Thyroid gland (tissue), 4 donors: ENCODE measurements around the gene ABCC10. TPM values are rescaled to one million over a fixed set of nuclear protein-coding genes. Genes with fewer than 3 reads are reported as not detected.

ENCODE experiments used
- DNase-seq, 2 donors: peaks; one replicate each; pipeline ENCODE4 v3.0.0-alpha.2; 2019
- H3K27ac ChIP-seq, 3 donors: fragments of 200-600 bp; sonication (generic); 1 replicate in 2 of 3; 2 replicates in 1 of 3; pipeline ENCODE4 v1.5.1; 2016 to 2019; ENCODE audit warnings: mild to moderate bottlenecking in 1 of 3, moderate library complexity in 1 of 3
- H3K27me3 ChIP-seq: fragments of 200-600 bp; sonication (generic); one replicate; pipeline ENCODE4 v1.5.1; 2019
- H3K36me3 ChIP-seq, 2 donors: fragments of 200-600 bp; sonication (generic); one replicate each; pipeline ENCODE4 v1.5.1; 2016 to 2019
- H3K4me1 ChIP-seq, 2 donors: fragments of 200-600 bp; sonication (generic); one replicate each; pipeline ENCODE4 v1.5.1; 2017 to 2019
- H3K4me3 ChIP-seq, 3 donors: fragments of 200-600 bp; sonication (generic); replicated peaks in 1 of 3; 1 replicate in 2 of 3; 2 replicates in 1 of 3; pipeline ENCODE4 v1.5.1; 2016; ENCODE audit warnings: mild to moderate bottlenecking in 1 of 3
- H3K9me3 ChIP-seq: fragments of 200-600 bp; sonication (generic); one replicate; pipeline ENCODE4 v1.5.1; 2017
- CTCF ChIP-seq, 6 experiments: fragments of 200-600 bp in 3 of 6; fragments of 450-650 bp in 3 of 6; sonication (generic) in 3 of 6; IDR thresholded peaks; one replicate each; pipeline ENCODE4 v1.5.1; 2016 to 2019; ENCODE audit warnings: antibody characterized with exemption in 6 of 6, mild to moderate bottlenecking in 2 of 6, inconsistent platforms in 1 of 6, moderate library complexity in 1 of 6
- POLR2A ChIP-seq, 2 donors: fragments of 450-650 bp; IDR thresholded peaks; one replicate each; pipeline ENCODE4 v1.6.1; 2017; ENCODE audit warnings: antibody characterized with exemption in 2 of 2, mild to moderate bottlenecking in 2 of 2, moderate library complexity in 1 of 2
- WGBS, 2 donors: methylation state at CpG; one replicate each; pipeline ENCODE4 v1.1.5; 2017; 5-methylcytosine and 5-hydroxymethylcytosine counted together
- intact Hi-C: fragments of 100-400 bp; cut with DNase I; formaldehyde crosslinking; loops from one replicate; pipeline ENCODE4 v1.15.1; 2023
- total RNA-seq, 4 donors: library from RNA; depleted of rRNA; stranded (reverse); fragments of >200 nt; gene quantifications; one replicate each; pipeline ENCODE4 v1.2.3, GENCODE V29; 2016

ABCC10 gene
- total RNA-seq, 4 donors from 2014 or later, result 10.5 to 24.3 (median 19.3) TPM

DNA sequence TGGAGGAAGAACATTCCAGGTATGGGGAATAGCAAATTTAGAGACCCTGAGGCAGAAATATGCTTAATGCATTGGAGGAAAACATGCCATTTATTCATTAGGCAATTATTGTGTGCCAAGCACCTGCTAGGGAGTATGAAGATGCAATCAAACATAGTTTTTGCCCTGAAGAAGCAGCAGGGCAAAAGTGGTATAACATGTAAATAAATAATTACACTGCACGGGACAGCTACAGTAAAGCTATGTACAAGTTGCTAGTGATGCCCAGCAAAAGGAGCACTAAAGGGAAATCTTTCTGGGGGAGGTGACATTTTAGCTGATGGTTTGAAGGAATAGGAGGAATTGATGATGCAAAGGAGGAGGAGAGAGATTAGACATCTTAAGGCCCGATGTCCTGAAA is 49.4 kb downstream of the ABCC10 start:
- Histone ChIP-seq H3K27me3 (no peaks in the 10 kb centered on the region), H3K4me3 (no peak overlapping the region), H3K4me1 (peaks cover 9 to 14% of the 10 kb centered on the region in 2 donors), H3K9me3 (no peaks in the 10 kb centered on the region), H3K27ac (peak overlapping the region in 2 of 3 donors; percentile 27 to 80), H3K36me3 (no peaks in the 10 kb centered on the region)
- no peak for TF ChIP-seq POLR2A (IDR thresholded peaks at IDR 0.05)
- DNase-seq, result no peak
- WGBS, 2 donors, result 35 to 39% methylated on average over 2 of the region's 2 CpGs
- intact Hi-C loops, result no loop called here

- H3K4me1 ChIP-seq, result peaks cover 9 to 14% of the 10 kb centered on the region in 2 donors
- peak within 1 kb of the TSS; percentile 21 to 47 (median 22) for H3K4me3 ChIP-seq
- intact Hi-C loops, result no loop called here
- TF ChIP-seq CTCF (IDR thresholded peaks at IDR 0.05), result no peak
- TF ChIP-seq POLR2A (IDR thresholded peaks at IDR 0.05), result peak in 1 of 2 donors; percentile 77
- no peaks in the 10 kb centered on the region for H3K9me3 ChIP-seq
- H3K36me3 ChIP-seq, result no peaks in the 10 kb centered on the region
- H3K27ac ChIP-seq, result peak within 1 kb of the TSS in 2 of 3 donors; percentile 27 to 80
- 1 to 2% methylated on average over 34 of the region's 34 CpGs for WGBS, 2 donors
- DNase-seq, result peak; percentile 92 to 93
- no peaks in the 10 kb centered on the region for H3K27me3 ChIP-seq
These were observed 50.1 kb downstream of the ABCC10 start, which contains the start of gene TJAP1 for GRCh38 chr6:43477235-43478007. TSS of gene TJAP1 (plus strand) at chr6:43477570. CDS start at chr6:43499002, 21,432 bp downstream.

- Histone ChIP-seq H3K27me3 (no peaks in the 10 kb centered on the region), H3K9me3 (no peaks in the 10 kb centered on the region), H3K4me1 (peaks cover 9 to 14% of the 10 kb centered on the region in 2 donors), H3K36me3 (no peaks in the 10 kb centered on the region), H3K27ac (peak overlapping the region in 2 of 3 donors; percentile 27 to 80), H3K4me3 (peak overlapping the region; percentile 21 to 47 (median 22))
- intact Hi-C loops, result no loop called here
- DNase-seq, result no peak
- WGBS, 2 donors, result 27 to 40% methylated on average over 3 of the region's 3 CpGs
- no peak for TF ChIP-seq CTCF (IDR thresholded peaks at IDR 0.05)
These were observed 50.6 kb downstream of the ABCC10 start for GRCh38 chr6:43478008-43478372.

DNA sequence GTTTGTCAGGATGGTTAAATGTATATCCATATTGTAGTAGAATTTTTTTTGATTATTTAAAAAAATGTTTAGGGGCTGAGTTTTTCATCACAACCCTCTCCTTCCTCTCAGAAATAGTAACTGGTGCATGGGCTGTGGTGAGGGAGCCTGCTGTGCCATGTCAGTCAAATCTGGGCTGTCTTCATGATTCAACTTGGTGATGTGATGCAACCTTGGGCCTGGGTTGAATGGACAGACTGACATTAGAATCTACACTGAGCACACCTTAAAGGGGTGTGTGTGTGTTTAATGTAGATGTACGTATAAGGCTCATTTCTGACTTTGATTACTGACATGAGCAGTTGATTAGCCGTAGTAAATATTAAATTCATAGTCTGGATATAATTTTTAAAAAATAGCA is 53.7 kb downstream of the ABCC10 start:
- DNase-seq, result no peak
- Histone ChIP-seq H3K4me1 (peaks cover 9 to 14% of the 10 kb centered on the region in 2 donors), H3K36me3 (no peaks in the 10 kb centered on the region), H3K27ac (no peak overlapping the region), H3K4me3 (no peak overlapping the region), H3K27me3 (no peaks in the 10 kb centered on the region), H3K9me3 (no peaks in the 10 kb centered on the region)
- TF ChIP-seq POLR2A (IDR thresholded peaks at IDR 0.05), result no peak
- no peak for TF ChIP-seq CTCF (IDR thresholded peaks at IDR 0.05)
- intact Hi-C loops, result no loop called here
- WGBS, 2 donors, result 89 to 95% methylated on average over 2 of the region's 2 CpGs

DNA sequence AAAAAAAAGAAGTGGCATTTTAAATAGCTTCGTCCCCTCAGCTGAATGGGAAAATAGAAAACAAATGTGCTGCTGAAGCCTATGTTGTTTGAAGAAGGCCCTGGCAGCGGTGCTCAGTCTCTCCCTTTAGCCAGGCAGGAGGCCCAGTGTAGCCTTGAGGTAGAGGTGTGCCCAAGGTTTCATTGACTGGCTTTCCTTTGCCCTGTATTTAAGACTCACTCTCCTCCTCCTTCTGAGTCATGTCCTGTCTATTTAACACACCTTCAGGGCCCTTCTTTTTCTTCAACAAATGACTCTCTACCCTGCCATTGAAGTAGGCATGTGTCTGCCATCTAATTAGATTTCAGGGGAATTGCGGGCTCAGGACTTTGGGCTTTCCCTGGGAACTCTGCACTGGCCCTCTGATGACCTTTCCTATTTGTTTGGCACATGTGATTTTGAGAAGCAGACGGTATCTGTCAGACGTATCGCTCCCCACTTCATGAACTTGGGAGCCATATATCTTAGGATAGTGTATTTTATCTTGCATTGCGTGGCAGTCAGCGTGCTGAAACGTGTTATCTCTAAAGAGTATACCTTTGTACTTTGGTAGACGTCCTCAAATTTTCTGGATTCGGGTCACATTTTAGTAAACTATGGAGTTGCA is 54.4 kb downstream of the ABCC10 start:
- no peaks in the 10 kb centered on the region for H3K27me3 ChIP-seq
- TF ChIP-seq POLR2A (IDR thresholded peaks at IDR 0.05), result no peak
- no peak for TF ChIP-seq CTCF (IDR thresholded peaks at IDR 0.05)
- DNase-seq, result no peak
- H3K4me1 ChIP-seq, result peaks cover 9 to 14% of the 10 kb centered on the region in 2 donors
- 94% methylated on average over 11 of the region's 11 CpGs for WGBS, 2 donors
- intact Hi-C loops, result no loop called here
- no peak overlapping the region for H3K27ac ChIP-seq
- H3K36me3 ChIP-seq, result no peaks in the 10 kb centered on the region
- H3K9me3 ChIP-seq, result no peaks in the 10 kb centered on the region
- H3K4me3 ChIP-seq, result no peak overlapping the region
